NCI-H187 (cell line): Measurements from ENCODE around the gene PURA.

ENCODE experiments used
- DNase-seq, 2 experiments: peaks; one replicate each; lab custom pipeline; 2025; lab: John Stamatoyannopoulos, UW

Gene PURA

GRCh38 chr5:140159014-140159927, 45.4 kb downstream of the PURA start:
- DNase-seq, result no peak

GRCh38 chr5:140162275-140162674, 48.4 kb downstream of the PURA start:
- no peak for DNase-seq

GRCh38 chr5:140162781-140163180, 48.9 kb downstream of the PURA start:
- DNase-seq, result no peak

GRCh38 chr5:140165101-140165922, 51.4 kb downstream of the PURA start:
- no peak for DNase-seq

- DNase-seq, result no peak
Observed at GRCh38 chr5:140165923-140166270, 52.0 kb downstream of the PURA start.

GRCh38 chr5:140166911-140167310, 53.0 kb downstream of the PURA start:
- no peak for DNase-seq

GRCh38 chr5:140168371-140168770, 54.5 kb downstream of the PURA start:
- no peak for DNase-seq

GRCh38 chr5:140169410-140169809, 55.5 kb downstream of the PURA start:
- DNase-seq, result no peak

- DNase-seq, result no peak
Observed at GRCh38 chr5:140172483-140172882, 58.6 kb downstream of the PURA start.

GRCh38 chr5:140174014-140174413, 60.1 kb downstream of the PURA start:
- DNase-seq, result no peak

GRCh38 chr5:140174465-140175366, 60.8 kb downstream of the PURA start, which contains the start of gene CYSTM1:
Gene CYSTM1 (plus strand): TSS chr5:140175188. CDS start chr5:140194466, 19,278 bp downstream.
- DNase-seq, result peak; percentile 90
